Keratinocyte (primary cell): ENCODE data around the gene ADGRB3. TPM values are rescaled to one million over a fixed set of nuclear protein-coding genes. Genes with fewer than 3 reads are reported as not detected.

ENCODE experiments used
- DNase-seq: peaks from one replicate; pipeline ENCODE4 v3.0.0-alpha.2; 2011; ENCODE audit warnings: low read depth, missing footprints, low spot score
- FAIRE-seq: peaks from 2 replicates; lab custom pipeline; 2011; peaks lifted over from hg19 to GRCh38; lab: Jason Lieb, UNC
- H2AFZ ChIP-seq: 2 replicates; pipeline ENCODE4 v1.6.0; 2012; ENCODE audit warnings: low read length, control low read depth, inconsistent platforms; ENCODE audit not compliant: control insufficient read depth
- H3K27ac ChIP-seq: 2 replicates; pipeline ENCODE4 v1.5.1; 2011; ENCODE audit warnings: low read length; ENCODE audit not compliant: control insufficient read depth, insufficient read depth
- H3K27me3 ChIP-seq: 3 replicates; pipeline ENCODE4 v1.6.0; 2011; ENCODE audit warnings: low read length; ENCODE audit not compliant: control insufficient read depth, insufficient read depth; ENCODE audit errors: extremely low read depth
- H3K36me3 ChIP-seq, 2 experiments: 2 replicates in 1 of 2; 3 replicates in 1 of 2; pipeline ENCODE4 v1.5.1; 2011; ENCODE audit warnings: low read length in 2 of 2, mild to moderate bottlenecking in 1 of 2; ENCODE audit not compliant: control insufficient read depth in 2 of 2, insufficient read depth in 2 of 2; ENCODE audit errors: extremely low read depth in 1 of 2
- H3K4me1 ChIP-seq: 3 replicates; pipeline ENCODE4 v1.5.1; 2011; ENCODE audit warnings: low read length; ENCODE audit not compliant: control insufficient read depth, insufficient read depth; ENCODE audit errors: extremely low read depth
- H3K4me2 ChIP-seq: 3 replicates; pipeline ENCODE4 v1.6.0; 2011; ENCODE audit warnings: low read depth, low read length; ENCODE audit not compliant: control insufficient read depth, insufficient read depth; ENCODE audit errors: extremely low read depth
- H3K4me3 ChIP-seq, 3 experiments: fragments of 200-600 bp in 1 of 3; sonication (generic) in 1 of 3; 2 replicates in 2 of 3; 3 replicates in 1 of 3; pipeline ENCODE4 v1.5.1; 2011 to 2016; ENCODE audit warnings: low read length in 3 of 3, mild to moderate bottlenecking in 3 of 3, control low read depth in 2 of 3, inconsistent platforms in 1 of 3, low read depth in 1 of 3, mixed read lengths in 1 of 3, mixed run types in 1 of 3, moderate library complexity in 1 of 3; ENCODE audit not compliant: control insufficient read depth in 2 of 3, insufficient read depth in 2 of 3; ENCODE audit errors: extremely low read depth in 1 of 3
- H3K79me2 ChIP-seq: 2 replicates; pipeline ENCODE4 v1.6.0; 2012; ENCODE audit warnings: low read length; ENCODE audit not compliant: control insufficient read depth, insufficient read depth
- H3K9ac ChIP-seq: 3 replicates; pipeline ENCODE4 v1.6.0; 2011; ENCODE audit warnings: low read length; ENCODE audit not compliant: control insufficient read depth, insufficient read depth; ENCODE audit errors: extremely low read depth
- H3K9me1 ChIP-seq: 3 replicates; pipeline ENCODE4 v1.6.0; 2011; ENCODE audit warnings: low read length; ENCODE audit not compliant: control insufficient read depth, insufficient read depth; ENCODE audit errors: extremely low read depth
- H3K9me3 ChIP-seq: 2 replicates; pipeline ENCODE4 v1.5.1; 2012; ENCODE audit warnings: low read depth, low read length; ENCODE audit not compliant: control insufficient read depth
- H4K20me1 ChIP-seq: 3 replicates; pipeline ENCODE4 v1.6.0; 2011; ENCODE audit warnings: low read length; ENCODE audit not compliant: control insufficient read depth, insufficient read depth; ENCODE audit errors: extremely low read depth
- CTCF ChIP-seq, 3 experiments: IDR thresholded peaks in 1 of 3; conservative IDR thresholded peaks in 1 of 3; optimal IDR thresholded peaks in 1 of 3; 2 replicates in 2 of 3; 3 replicates in 1 of 3; pipeline versions ENCODE3 to v1.5.1; 2011; ENCODE audit warnings: low read length in 3 of 3, mild to moderate bottlenecking in 3 of 3, moderate library complexity in 2 of 3, control low read depth in 1 of 3, inconsistent platforms in 1 of 3; ENCODE audit not compliant: insufficient read depth in 2 of 3; ENCODE audit errors: extremely low read depth in 1 of 3
- EZH2 ChIP-seq: IDR thresholded peaks from one replicate; pipeline ENCODE4 v1.6.1; 2012; ENCODE audit warnings: inconsistent platforms, mild to moderate bottlenecking, low read length, moderate library complexity
- dilution Hi-C: fragments of 300-500 bp; cut with MboI; formaldehyde crosslinking; loops from one replicate; pipeline ENCODE4 v1.7.0; 2020; ENCODE audit warnings: low sequenced_read_pairs; ENCODE audit not compliant: extremely low pct_ligation_motif_present
- polyA plus RNA-seq, 5 experiments: library from polyadenylated mRNA; depleted of rRNA in 3 of 5; stranded (reverse) in 3 of 5; stranded (forward) in 1 of 5; unstranded in 1 of 5; fragments of >200 nt; gene quantifications; 1 replicate in 1 of 5; 2 replicates in 3 of 5; 3 replicates in 1 of 5; pipeline versions ENCODE4 v1.2.1 to v1.2.3, GENCODE V29; 2011 to 2012; ENCODE audit warnings: missing spikeins in 2 of 5, low read depth in 1 of 5, low replicate concordance in 1 of 5

Gene ADGRB3
- polyA plus RNA-seq, 1 donor (not counting 4 experiments of a cell fraction or from before 2014, with no cell fraction given) = not detected

DNA sequence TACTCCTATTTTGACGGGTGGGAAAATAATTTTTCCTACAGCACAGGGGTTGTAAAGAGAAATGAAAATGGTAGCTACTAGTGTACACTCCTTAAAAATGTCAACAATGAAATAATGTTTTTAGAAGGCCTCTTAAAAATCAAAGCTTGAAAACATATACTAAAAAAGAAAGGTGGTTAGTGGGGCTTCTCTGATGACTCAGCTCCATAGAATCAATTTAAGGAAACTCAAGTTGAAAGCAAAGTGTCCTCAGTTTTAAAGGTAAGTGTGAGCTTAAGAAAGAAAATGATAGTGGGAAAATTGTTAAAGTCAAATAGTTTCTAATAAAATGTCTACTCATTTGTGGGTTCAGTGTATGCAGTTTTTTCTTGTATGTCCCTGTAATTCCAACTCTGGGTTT is 58.2 kb downstream of the ADGRB3 start:
- H3K9ac ChIP-seq = no peak overlapping the region
- H3K9me1 ChIP-seq = no peaks in the 10 kb centered on the region
- H3K36me3 ChIP-seq = no peaks in the 10 kb centered on the region
- no peak overlapping the region for H3K4me2 ChIP-seq
- TF ChIP-seq EZH2 (no peak), CTCF (optimal IDR thresholded peaks at IDR 0.05 in 1 of 3, IDR thresholded peaks at IDR 0.05 in 1 of 3, conservative IDR thresholded peaks at IDR 0.05 in 1 of 3; ENCODE audit: extremely low read depth in 1 of 3, insufficient read depth in 2 of 3, low read length in 3 of 3) (no peak)
- H3K27me3 ChIP-seq = no peaks in the 10 kb centered on the region
- H3K9me3 ChIP-seq = no peaks in the 10 kb centered on the region
- no peaks in the 10 kb centered on the region for H3K79me2 ChIP-seq
- FAIRE-seq = no peak
- H3K27ac ChIP-seq = no peak overlapping the region
- DNase-seq = no peak
- no peak overlapping the region for H3K4me3 ChIP-seq
- H4K20me1 ChIP-seq = no peaks in the 10 kb centered on the region
- dilution Hi-C loops = no loop called here
- no peaks in the 10 kb centered on the region for H3K4me1 ChIP-seq
- no peak overlapping the region for H2AFZ ChIP-seq

GRCh38 chr6:68695403-68695802 is 60.3 kb downstream of the ADGRB3 start:
- Histone ChIP-seq H3K79me2 (no peaks in the 10 kb centered on the region), H4K20me1 (no peaks in the 10 kb centered on the region), H3K9me1 (no peaks in the 10 kb centered on the region), H3K4me1 (no peaks in the 10 kb centered on the region), H3K36me3 (no peaks in the 10 kb centered on the region), H3K4me2 (no peak overlapping the region), H3K27ac (no peak overlapping the region), H2AFZ (no peak overlapping the region), H3K9ac (no peak overlapping the region), H3K9me3 (no peaks in the 10 kb centered on the region), H3K27me3 (no peaks in the 10 kb centered on the region), H3K4me3 (no peak overlapping the region)
- dilution Hi-C loops = no loop called here
- no peak for FAIRE-seq
- no peak for DNase-seq
- TF ChIP-seq CTCF (optimal IDR thresholded peaks at IDR 0.05 in 1 of 3, IDR thresholded peaks at IDR 0.05 in 1 of 3, conservative IDR thresholded peaks at IDR 0.05 in 1 of 3; ENCODE audit: extremely low read depth in 1 of 3, insufficient read depth in 2 of 3, low read length in 3 of 3) (no peak), EZH2 (no peak)
